GM19023 (cell line): ENCODE results near the gene RASAL3.
A peak's percentile ranks its signal among the peaks of the same experiment; 100 is the strongest.

Experiments
- ATAC-seq: cut with Tn5 transposase; IDR thresholded peaks from one replicate; pipeline ENCODE4 v1.9.1; 2021; ENCODE audit warnings: mild to moderate bottlenecking, moderate library complexity; ENCODE audit not compliant: unreplicated experiment

The RASAL3 gene

DNA sequence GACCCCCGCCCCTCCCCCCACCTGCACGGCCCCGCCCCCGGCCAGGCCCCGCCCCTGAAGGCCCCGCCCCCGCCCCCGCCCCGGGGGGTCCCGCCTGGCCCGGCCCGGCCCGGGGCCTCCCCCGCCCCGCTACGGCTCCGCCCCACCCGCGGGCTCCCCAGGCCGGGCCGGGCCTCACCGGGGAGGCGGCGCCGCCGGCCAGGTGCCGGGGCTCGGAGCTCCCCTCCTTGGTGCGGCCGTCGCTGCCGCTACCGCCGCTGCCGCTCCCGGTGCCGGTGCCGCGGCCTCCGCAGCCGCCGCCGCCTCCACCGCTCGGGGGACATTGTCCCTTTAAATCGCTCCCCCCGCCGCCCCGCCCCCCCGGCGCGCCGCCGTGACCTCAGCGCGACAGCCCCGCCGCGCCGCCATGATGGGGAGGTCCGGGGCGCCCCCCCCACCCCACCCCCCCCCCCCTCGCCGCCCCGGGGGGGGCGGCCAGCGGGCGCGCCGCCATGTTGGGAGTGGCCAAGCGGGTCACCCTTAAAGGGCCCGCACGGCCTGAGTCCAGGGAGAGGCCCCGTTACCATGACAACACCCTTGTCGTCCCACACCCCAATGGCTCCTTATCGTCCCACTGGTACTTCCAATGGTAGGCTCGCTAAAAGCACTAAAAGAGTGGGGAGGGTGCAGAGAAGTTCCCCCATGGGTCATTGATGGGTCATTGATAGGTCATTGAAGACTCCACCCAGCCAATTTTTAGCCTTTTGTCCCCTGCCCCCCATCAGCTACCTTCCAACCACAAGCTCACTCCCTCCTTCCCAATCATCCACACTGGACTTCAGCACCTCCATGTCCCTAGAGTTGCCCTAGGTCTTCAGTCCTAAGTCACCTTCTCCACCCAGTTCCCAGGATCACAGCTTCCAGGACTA is 14.5 kb downstream of the RASAL3 start, which contains the start of gene WIZ:
Gene WIZ (minus strand): TSS at position 337 of the 908 bp plus-strand sequence. CDS start 1,649 bp downstream, outside the sequence.
- ATAC-seq: peak; percentile 58

DNA sequence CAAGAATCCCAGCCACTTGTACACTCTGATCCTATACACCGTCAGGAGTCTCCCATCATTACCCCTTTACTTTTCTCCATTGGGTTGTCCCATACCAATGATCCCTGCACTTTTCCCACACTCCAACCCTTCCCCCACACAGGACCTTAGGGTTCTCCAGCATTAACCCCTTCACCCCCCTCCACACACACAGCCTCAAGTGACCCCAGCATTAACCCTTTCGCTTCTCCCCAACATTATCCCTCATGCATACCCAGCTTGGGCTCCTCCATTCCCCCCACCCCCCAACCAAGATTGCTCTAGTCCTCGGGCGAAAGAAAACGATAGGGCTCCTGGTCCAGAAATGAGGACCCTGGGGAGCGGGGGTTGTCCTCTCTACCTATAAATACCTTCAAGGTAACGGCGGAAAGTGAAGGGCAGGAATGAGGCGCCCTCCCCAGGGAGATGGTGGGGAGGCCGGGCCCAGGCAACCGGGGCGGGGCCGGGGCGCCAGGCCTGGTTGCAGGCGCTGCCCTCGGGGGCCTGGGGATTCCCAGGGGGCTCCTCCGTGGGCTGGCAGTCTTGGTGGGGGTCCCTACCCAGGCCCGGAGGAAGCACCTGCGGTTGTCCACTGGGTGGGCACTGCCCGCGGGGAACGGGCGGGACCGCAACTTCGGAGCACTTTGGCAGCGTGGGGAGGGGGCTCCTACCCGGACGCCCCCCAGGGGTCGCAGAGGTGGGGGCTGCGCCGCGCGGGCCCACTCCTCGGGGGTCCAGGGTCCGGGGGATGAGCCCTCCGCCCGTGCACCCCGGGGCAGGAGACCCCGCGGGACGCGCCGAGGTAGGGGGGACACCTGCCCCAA is 15.3 kb downstream of the RASAL3 start:
- peak; percentile 6 for ATAC-seq

DNA sequence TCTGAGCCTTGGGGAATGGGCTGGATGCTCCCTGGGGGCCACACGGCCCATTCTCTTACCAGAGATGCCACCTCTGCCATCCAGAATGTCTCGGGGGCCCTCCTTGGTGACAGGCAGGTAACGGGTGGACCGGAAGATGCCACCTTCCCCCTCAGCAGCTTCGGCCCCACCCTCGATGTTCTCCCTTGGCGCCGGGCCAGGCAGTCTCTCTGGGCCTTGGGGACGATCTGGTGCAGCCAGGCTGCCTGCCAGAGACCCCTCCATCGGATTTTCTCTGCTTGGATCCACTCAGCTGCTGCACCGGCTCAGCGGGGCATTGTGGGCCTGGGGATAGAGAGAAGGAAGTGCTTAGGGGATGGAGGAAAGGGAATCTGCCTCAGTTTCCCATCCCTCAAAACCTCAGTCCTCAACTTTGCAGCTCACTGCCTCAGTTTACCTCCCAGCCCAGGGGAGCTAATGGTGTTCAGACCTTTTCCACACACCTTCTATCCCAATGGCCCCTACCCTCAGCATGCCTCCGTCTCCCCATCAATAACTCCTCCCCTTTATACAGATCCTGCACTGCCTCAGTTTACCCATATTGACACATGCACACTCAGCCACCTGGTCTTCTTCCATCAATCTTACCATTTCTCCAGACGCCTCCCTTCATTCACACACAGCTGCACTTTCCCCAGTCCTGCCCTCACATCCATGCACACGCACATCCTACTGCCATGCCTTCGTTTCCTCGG is 16.1 kb downstream of the RASAL3 start:
- no peak for ATAC-seq

DNA sequence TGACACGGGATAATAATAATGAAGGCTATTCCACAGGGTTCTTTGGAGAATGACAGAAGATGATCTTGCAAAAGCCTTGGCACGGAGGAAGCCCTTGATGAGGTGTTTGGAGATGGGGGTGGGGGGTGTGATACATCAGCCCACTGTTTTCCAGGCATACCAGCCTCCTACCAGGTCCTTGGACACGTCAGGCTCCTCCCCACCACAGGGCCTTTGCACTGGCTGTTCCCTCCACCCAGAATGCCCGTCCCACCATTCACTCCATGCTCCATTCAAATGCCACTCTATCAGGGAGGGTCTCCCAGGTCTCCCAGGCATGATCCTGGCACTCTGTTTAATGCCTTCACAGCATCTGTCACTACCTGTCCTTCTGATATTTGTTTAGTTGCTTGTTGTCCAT is 17.3 kb downstream of the RASAL3 start:
- ATAC-seq: no peak

DNA sequence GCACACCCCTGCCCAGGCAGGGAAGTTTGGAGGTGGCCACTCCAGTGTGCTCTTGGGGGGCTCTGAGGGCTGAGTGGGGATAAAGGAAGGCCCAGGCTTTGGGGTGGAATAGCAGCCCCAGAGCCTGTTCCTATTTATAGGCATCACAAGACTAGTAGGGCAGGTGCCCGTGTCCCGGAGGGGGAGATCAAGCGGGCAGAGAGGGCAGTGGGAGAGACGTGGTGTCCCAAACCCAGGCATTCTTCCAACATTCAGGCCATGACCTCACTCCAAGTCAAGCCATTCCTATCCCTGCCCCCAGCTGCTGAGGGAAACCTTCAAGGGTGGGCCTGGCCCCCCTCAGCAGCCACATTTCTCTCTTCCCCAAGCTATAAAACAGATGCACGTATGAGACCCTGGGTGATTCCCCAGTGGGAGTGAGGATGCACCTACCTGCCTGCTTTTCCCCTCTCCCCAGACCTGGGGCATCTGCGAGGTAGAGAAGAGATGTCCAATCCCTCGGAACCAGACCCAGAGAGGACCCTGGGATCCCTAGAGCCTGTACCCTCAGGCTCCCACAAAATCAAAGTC is 18.5 kb downstream of the RASAL3 start:
- ATAC-seq: no peak

GRCh38 chr19:15445227-15445605 is 19.1 kb downstream of the RASAL3 start:
- no peak for ATAC-seq

GRCh38 chr19:15444505-15445226 is 19.7 kb downstream of the RASAL3 start:
- ATAC-seq: no peak

DNA sequence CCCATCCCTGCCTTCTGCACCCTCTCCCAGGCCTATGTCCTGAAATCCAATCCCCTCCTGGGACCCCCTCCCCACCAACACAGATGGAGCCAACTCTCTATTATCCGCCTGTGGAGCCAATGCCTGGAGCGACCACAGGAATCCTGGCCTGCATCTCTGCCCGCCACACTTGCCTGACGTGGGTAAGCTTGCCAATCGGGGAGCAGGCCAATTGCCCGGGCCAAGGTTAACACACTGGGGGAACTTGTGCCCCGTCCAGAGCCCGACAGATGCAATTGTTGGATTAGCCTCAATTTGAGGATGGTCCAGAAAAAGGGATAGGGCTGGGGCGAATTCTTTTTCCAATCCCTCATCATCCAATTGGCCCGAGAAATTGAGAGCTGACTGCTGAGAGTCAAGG is 20.5 kb downstream of the RASAL3 start:
- no peak for ATAC-seq

DNA sequence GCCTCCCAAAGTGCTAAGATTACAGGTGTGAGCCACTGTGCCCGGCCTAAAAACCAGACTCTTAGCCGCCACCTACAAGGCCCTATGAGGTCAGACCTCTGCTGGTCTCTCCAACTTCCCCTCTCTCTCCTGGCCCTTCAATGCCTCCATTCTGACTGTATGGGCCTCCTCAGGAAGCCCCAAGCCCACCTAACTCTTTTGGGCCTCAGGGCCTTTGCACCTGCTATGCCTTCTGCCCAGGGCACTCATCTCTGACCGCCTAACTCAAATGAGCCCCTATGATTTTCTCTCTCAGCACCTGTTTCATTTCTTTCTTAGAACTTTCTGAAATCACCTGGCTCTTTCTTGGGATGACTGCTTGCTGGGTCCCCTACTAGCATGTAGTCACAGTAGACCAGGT is 21.0 kb downstream of the RASAL3 start:
- no peak for ATAC-seq

- no peak for ATAC-seq
Measured at GRCh38 chr19:15442142-15442920, 22.0 kb downstream of the RASAL3 start.

DNA sequence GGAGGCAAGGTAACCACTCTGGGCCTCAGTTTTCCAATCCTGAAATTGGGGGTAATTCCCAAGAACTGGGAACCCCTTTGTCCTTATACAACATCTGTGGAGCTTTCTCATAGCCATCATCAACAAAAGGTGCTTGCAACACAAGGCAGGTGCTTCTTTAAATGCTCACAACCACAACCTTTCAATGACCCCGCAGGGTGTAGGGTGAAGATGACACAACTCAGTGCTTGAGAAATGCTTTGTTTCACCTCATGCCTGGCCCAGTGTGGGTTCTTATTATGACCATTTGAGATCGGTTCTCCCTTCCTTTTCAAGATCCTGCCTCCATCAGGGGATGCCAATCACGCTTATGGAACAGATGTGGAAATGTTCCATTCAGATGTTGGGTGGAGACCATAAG is 23.0 kb downstream of the RASAL3 start:
- ATAC-seq: no peak

DNA sequence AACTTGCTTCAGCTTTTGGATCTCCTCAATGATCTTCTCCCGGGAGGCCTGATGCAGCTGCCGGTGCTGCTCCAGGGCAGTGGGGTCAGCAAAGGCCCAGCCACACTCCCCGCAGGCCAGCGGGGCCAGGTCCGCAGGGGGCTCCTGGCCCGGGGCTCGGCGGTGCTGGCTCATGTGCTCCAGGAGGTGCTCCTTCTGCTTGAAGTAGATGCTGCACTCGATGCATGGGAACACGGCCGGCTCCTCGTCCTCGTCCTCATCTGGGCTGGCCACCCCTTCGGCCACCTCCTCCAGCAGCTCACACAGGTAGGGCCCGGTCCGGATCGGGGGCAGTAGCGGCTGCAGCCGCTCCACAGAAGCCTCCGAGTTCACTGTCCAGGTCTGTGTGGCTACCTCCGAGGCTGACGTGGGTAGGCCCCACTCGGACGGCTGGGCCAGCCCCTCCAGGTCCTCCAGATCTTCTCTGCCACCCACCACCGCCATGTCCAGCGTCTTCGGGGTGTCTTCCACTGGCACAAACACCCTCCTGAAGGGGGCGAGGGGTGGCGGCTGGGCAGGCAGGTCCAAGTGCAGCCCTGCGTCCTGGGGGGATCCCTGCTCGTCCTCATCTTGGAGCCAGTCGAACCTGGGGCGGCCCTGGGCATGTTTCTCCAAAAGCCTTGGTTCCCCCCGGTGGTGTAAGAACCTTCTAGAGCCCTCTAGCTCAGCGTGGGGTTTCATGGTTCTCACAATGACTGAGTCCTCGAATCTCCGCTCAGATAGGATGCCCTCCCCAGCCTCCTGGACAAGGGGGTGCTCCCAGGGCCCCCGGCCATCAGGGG is 24.3 kb downstream of the RASAL3 start:
- ATAC-seq: no peak

GRCh38 chr19:15439078-15439799 is 25.1 kb downstream of the RASAL3 start:
- no peak for ATAC-seq

- no peak for ATAC-seq
Measured at GRCh38 chr19:15438577-15438976, 25.8 kb downstream of the RASAL3 start.

- no peak for ATAC-seq
Measured at GRCh38 chr19:15438124-15438496, 26.2 kb downstream of the RASAL3 start.

DNA sequence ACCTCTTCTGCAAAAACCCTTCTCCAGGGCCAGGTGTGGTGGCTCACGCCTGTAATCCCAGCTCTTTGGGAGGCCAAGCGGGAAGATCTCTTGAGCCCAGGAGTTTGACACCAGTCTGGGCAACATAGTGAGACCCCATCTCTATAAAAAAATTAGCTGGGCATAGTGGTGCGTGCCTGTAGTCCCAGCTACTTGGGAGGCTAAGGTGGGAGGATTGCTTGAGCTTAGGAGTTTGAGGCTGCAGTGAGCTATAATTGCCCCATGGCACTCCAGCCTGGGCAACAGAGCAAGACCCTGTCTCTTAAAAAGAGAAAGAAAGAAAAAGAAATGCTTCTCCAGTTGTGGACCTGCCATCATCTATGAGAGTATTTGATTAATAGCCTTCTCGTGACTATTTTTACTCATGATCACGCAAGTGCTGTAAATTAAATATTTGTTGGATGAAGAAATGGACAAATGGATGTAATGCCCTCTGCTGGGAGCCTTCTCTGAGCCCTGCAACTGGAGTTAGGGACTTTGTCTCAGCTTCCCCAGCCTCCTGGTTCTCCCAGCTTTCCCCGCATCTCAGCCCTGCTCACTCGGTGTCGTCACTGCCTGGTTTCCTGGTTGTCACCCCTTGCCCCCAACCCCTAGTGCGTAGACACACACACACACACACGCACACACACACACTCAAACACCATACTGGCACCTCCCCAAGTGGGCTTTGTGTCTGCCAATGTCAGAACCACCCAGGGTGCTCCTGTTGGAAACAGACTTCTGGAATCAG is 26.8 kb downstream of the RASAL3 start:
- ATAC-seq: no peak

DNA sequence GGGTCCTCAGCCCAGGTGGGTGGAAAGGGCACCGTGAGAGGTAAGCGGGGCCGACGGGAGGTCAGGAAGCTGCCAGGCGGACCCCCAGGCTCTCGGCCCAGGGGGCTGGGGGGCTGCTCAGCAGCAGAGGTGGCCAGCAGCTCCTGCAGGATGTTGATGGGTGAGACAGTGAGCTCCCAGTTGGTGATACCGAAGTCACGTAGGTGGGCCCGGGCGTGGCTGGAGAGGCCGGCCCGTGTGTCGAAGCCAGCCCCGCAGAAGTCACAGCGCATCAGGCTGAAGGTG is 27.6 kb downstream of the RASAL3 start:
- ATAC-seq: no peak
